ENCODE results near the gene CDKAL1. TPM values are rescaled to one million over a fixed set of nuclear protein-coding genes. Genes with fewer than 3 reads are reported as not detected.

The CDKAL1 gene
- total and polyA plus RNA-seq, 10 of the 15 experiments (the other 5 are each of a cell fraction or from before 2014, with no cell fraction given), result 10.7 to 26.9 (median 17.3) TPM

- no peak for ATAC-seq
- peaks cover 4% of the 10 kb centered on the region; the same call in 2 of the 3 replicates for H3K9me3 ChIP-seq (replicated peaks; ENCODE audit: control insufficient read depth, insufficient read depth, low read length)
- no peaks in the 10 kb centered on the region for H3K79me2 ChIP-seq (ENCODE audit: control insufficient read depth, insufficient read depth, low read length)
- no TSS peak for BruUV-seq (replicated peaks)
- no peak overlapping the region for H3K27ac ChIP-seq (ENCODE audit: control insufficient read depth, insufficient read depth)
- no peak overlapping the region for H2AFZ ChIP-seq (ENCODE audit: control insufficient read depth, low read depth, low read length)
- in situ Hi-C loops (cut with MboI) (no loop called here), intact Hi-C loops (cut with micrococcal nuclease; ENCODE audit: unreplicated experiment) (no loop called here)
- no peaks in the 10 kb centered on the region for H3K27me3 ChIP-seq (replicated peaks in 1 of 2; ENCODE audit: control insufficient read depth in 2 of 2, insufficient read depth in 2 of 2, low read length in 1 of 2)
- H3K4me2 ChIP-seq (ENCODE audit: control insufficient read depth, insufficient read depth), result no peak overlapping the region
- FAIRE-seq, result no peak
- ChIA-PET RAD21 (ENCODE audit: unreplicated experiment) (interaction anchor here (0.7 to 1.2 kb wide), 2 partner anchors 26 to 37 kb away, joined by 3 to 4 read pairs; no protein-coding TSS in a partner anchor), POLR2A (no interaction called here), SMC1A (ENCODE audit: uncharacterized antibody, unreplicated experiment) (interaction anchor here (1.3 kb wide), 1 partner anchor 71 kb away, joined by 3 read pairs; no protein-coding TSS in a partner anchor), CTCF (interaction anchor here (0.7 kb wide), 1 partner anchor 423 kb away, joined by 4 read pairs; no protein-coding TSS in a partner anchor)
- H3K36me3 ChIP-seq (ENCODE audit: control insufficient read depth in 2 of 2, insufficient read depth in 2 of 2, low read length in 1 of 2), result no peaks in the 10 kb centered on the region; a peak in 1 of 4 replicates
- H3K4me3 ChIP-seq, result no peak overlapping the region
- no peaks in the 10 kb centered on the region for H4K20me1 ChIP-seq (ENCODE audit: control insufficient read depth, insufficient read depth)
- no peak overlapping the region for H3K9ac ChIP-seq (ENCODE audit: control insufficient read depth, insufficient read depth, low read length)
- WGBS (ENCODE audit: insufficient coverage, insufficient replicate concordance, low lambda C conversion rate, missing lambda C conversion rate), result 51% methylated on average over 2 of the region's 2 CpGs
- no peaks in the 10 kb centered on the region for H3K4me1 ChIP-seq (ENCODE audit: control insufficient read depth, insufficient read depth, low read length)
- TF ChIP-seq RUNX3 (IDR thresholded peaks at IDR 0.05; ENCODE audit: low read length) (no peak), NFYA (IDR thresholded peaks at IDR 0.05; ENCODE audit: borderline replicate concordance, low read depth, low read length) (no peak), BHLHE40 (IDR thresholded peaks at IDR 0.05; ENCODE audit: borderline replicate concordance in 1 of 2, low read depth in 2 of 2, low read length in 1 of 2) (no peak), MEF2A (IDR thresholded peaks at IDR 0.05; ENCODE audit: insufficient read depth, low read depth, low read length) (no peak), STAT1 (conservative IDR thresholded peaks at IDR 0.05) (no peak), SMC3 (IDR thresholded peaks at IDR 0.05; ENCODE audit: borderline replicate concordance, low read length) (no peak), POLR2AphosphoS5 (IDR thresholded peaks at IDR 0.05; ENCODE audit: low read length) (no peak), BCLAF1 (IDR thresholded peaks at IDR 0.05) (no peak), PKNOX1 (IDR thresholded peaks at IDR 0.05) (no peak), MAX (IDR thresholded peaks at IDR 0.05; ENCODE audit: low read depth, low read length) (no peak), ZNF622 (IDR thresholded peaks at IDR 0.05) (no peak), SIX5 (IDR thresholded peaks at IDR 0.05; ENCODE audit: low read depth, low read length, severe bottlenecking) (no peak), ZNF24 (IDR thresholded peaks at IDR 0.05) (no peak), SMARCA5 (IDR thresholded peaks at IDR 0.05) (no peak), NR2F1 (conservative IDR thresholded peaks at IDR 0.05) (no peak), ZNF687 (IDR thresholded peaks at IDR 0.05) (no peak), SREBF2 (IDR thresholded peaks at IDR 0.05; ENCODE audit: low read length) (no peak), MTA2 (IDR thresholded peaks at IDR 0.05; ENCODE audit: low read depth) (no peak)
- no peak for DNase-seq (ENCODE audit: low read depth, low spot score)
Measured at GRCh38 chr6:21238208-21238607, 704.0 kb downstream of the CDKAL1 start.
